ENCODE results near the gene PRRC2B.

DNA sequence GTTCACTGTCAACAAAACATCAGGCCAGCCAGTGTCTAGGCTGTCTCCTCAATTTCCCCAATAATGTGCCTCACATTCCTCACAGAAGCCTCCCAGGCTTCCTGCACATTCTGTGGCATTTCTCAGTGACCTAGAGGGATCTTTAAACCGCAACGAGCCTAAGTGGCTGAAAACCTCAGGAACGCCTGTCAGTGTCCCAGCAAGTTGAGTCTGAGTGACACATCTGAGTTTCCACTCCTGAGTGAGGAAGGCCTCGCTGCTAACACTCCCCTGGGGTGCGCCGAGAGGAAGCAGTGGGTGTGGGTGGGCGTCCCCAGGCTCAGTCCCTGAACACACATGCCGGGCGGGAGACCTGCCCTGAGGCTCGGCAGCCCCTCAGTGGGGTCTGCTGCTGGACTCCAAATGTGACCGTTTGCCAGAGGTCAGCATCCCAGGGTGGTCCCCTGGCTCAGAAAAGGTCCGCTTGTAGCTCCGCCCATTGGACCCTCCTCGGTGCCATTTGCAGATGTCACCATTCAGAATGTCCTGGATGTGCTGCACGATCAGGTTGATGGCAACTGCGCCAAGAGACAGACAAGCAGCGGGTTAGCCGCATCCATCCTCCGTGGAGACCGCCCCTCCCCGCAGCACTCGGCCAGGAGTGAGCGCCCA, 130.9 kb downstream of the PRRC2B start:
- TF ChIP-seq EZH2 (IDR thresholded peaks at IDR 0.05; ENCODE audit: borderline replicate concordance) (no peak), CTCF (IDR thresholded peaks at IDR 0.05; ENCODE audit: poor library complexity) (no peak)
